Peyer's patch (tissue), 4 donors: ENCODE measurements around the gene LRG1. TPM values are rescaled to one million over a fixed set of nuclear protein-coding genes. Genes with fewer than 3 reads are reported as not detected.
"Not testable (repeated sequence)": the region's sequence is repeated elsewhere in the genome, so short reads cannot be mapped to it uniquely, and the experiment has no call there.

Experiments used
- DNase-seq, 3 donors: peaks; one replicate each; pipeline ENCODE4 v3.0.0-alpha.2; 2017 to 2019
- H3K27ac ChIP-seq, 4 donors: fragments of 200-600 bp; sonication (generic); one replicate each; pipeline ENCODE4 v1.5.1; 2016 to 2019
- H3K27me3 ChIP-seq, 2 donors: fragments of 200-600 bp; sonication (generic); one replicate each; pipeline ENCODE4 v1.5.1; 2019
- H3K36me3 ChIP-seq, 3 donors: fragments of 200-600 bp; sonication (generic); one replicate each; pipeline ENCODE4 v1.5.1; 2016 to 2019
- H3K4me1 ChIP-seq, 4 donors: fragments of 200-600 bp; sonication (generic); one replicate each; pipeline ENCODE4 v1.5.1; 2016 to 2019
- H3K4me3 ChIP-seq, 4 donors: fragments of 200-600 bp; sonication (generic); 1 replicate in 3 of 4; 2 replicates in 1 of 4; pipeline ENCODE4 v1.5.1; 2016 to 2019; ENCODE audit warnings: mild to moderate bottlenecking in 1 of 4
- H3K9me3 ChIP-seq, 4 donors: fragments of 200-600 bp; sonication (generic); one replicate each; pipeline ENCODE4 v1.5.1; 2016 to 2019; ENCODE audit warnings: mild to moderate bottlenecking in 1 of 4
- POLR2A ChIP-seq, 2 donors: fragments of 450-650 bp; IDR thresholded peaks; one replicate each; pipeline ENCODE4 v1.5.1; 2017; ENCODE audit warnings: antibody characterized with exemption in 2 of 2, mild to moderate bottlenecking in 2 of 2, moderate library complexity in 2 of 2
- total RNA-seq, 4 donors: library from RNA; depleted of rRNA; stranded (reverse); fragments of >200 nt; gene quantifications; one replicate each; pipeline ENCODE4 v1.1.0, GENCODE V29; 2016
- TF ChIP-seq, protein P1 (sequence below), 6 experiments: fragments of 450-650 bp in 4 of 6; fragments of 200-600 bp in 2 of 6; sonication (generic) in 1 of 6; IDR thresholded peaks; one replicate each; pipeline ENCODE4 v1.5.1; 2017 to 2019; ENCODE audit warnings: antibody characterized with exemption in 6 of 6, mild to moderate bottlenecking in 3 of 6, moderate library complexity in 1 of 6

LRG1 gene
- total RNA-seq, 4 donors from 2014 or later = 1.7 to 3.5 (median 3.0) TPM

DNA sequence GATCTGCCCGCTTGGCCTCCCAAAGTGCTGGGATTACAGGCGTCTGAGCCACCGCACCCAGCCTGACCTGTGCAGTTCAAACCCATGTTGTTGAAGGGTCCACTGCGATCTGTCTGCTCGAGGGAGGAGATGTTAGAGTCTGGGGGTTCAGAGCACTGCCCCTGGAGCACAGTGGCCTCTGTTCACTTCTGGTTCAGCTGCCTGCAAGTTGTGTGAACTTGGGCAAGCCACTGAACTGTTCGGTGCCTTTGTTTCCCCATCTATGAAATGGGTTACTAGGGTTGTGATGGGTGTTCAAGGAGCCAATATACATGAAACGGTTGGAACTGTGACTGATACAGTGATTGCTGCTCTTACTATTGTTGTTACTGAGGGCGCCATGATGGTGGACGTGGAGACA, 6.5 kb downstream of the LRG1 start:
- no peak for TF ChIP-seq POLR2A (IDR thresholded peaks at IDR 0.05)
- TF ChIP-seq, protein P1, sequence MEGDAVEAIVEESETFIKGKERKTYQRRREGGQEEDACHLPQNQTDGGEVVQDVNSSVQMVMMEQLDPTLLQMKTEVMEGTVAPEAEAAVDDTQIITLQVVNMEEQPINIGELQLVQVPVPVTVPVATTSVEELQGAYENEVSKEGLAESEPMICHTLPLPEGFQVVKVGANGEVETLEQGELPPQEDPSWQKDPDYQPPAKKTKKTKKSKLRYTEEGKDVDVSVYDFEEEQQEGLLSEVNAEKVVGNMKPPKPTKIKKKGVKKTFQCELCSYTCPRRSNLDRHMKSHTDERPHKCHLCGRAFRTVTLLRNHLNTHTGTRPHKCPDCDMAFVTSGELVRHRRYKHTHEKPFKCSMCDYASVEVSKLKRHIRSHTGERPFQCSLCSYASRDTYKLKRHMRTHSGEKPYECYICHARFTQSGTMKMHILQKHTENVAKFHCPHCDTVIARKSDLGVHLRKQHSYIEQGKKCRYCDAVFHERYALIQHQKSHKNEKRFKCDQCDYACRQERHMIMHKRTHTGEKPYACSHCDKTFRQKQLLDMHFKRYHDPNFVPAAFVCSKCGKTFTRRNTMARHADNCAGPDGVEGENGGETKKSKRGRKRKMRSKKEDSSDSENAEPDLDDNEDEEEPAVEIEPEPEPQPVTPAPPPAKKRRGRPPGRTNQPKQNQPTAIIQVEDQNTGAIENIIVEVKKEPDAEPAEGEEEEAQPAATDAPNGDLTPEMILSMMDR (IDR thresholded peaks at IDR 0.05) = no peak
- no peak for DNase-seq
- no peak overlapping the region for H3K27ac ChIP-seq
- H3K4me3 ChIP-seq = no peak overlapping the region
- H3K4me1 ChIP-seq = peaks cover 0 to 9% (median 0%) of the 10 kb centered on the region in 4 donors
- H3K9me3 ChIP-seq = no peaks in the 10 kb centered on the region
- H3K36me3 ChIP-seq = no peaks in the 10 kb centered on the region
- H3K27me3 ChIP-seq = peaks cover 0 to 9% of the 10 kb centered on the region in 2 donors

DNA sequence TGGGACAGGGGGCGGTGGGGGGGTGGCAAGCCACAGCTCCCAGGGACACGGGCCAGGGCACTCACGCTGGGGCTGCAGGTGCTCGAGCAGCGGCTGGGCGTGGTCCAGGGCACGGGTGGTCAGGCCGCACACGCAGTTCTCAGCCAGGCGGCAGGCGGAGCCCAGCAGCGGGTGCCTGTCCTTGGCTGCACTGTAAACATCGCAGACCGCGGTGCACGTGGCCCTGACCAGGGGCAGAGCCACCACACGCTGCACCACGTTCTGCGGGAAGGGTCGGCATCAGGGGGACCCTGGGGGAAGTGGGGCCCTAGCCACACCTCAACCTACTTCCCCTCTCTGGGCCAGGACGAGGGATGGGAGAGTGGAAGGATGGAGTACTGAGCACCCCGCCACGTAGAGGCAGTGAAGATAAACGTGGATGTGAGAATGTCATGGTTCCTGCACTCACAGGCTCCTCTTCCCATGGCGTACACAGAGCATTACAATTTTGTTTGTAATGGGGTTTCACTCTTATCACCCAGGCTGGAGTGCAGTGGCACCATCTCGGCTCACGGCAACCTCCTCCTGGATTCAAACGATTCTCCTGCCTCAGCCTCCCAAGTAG, 8.2 kb downstream of the LRG1 start:
- DNase-seq = no peak
- no peak overlapping the region for H3K27ac ChIP-seq
- TF ChIP-seq, protein P1 (IDR thresholded peaks at IDR 0.05) = no peak
- no peak for TF ChIP-seq POLR2A (IDR thresholded peaks at IDR 0.05)
- H3K4me1 ChIP-seq = peaks cover 0 to 9% (median 0%) of the 10 kb centered on the region in 4 donors
- peaks cover 0 to 9% of the 10 kb centered on the region in 2 donors for H3K27me3 ChIP-seq
- H3K9me3 ChIP-seq = no peaks in the 10 kb centered on the region
- no peaks in the 10 kb centered on the region for H3K36me3 ChIP-seq
- H3K4me3 ChIP-seq = no peak overlapping the region

DNA sequence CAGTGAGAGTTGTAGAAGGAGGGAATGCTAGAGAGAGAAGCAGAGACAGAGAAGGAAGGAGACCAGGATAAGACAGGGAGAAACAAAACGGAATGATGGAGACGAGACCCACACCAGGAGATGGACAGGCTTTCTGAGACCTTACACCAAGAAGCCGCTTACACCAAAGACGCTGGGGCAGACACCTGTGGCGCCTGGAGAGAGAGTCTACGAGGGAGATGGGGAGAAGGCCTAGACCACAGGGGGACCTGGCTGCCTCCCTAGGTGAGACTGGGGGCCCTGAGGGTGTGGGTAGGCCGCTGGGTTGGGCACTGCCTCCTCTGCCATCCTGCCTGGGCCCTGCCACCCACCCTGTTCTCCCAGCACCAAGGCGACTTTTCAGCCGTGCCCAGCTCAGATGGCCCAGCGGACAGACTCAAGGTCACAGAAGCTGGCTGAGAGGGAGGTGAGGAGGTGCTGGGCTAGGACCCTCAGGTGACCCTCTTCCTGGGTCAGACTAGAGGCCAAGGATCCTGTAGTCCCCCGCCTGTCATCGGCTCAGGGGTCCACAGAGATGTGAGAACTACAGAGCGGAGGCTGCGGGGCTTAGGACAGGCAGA, 9.8 kb downstream of the LRG1 start:
- Histone ChIP-seq H3K27me3 (peaks cover 0 to 3% of the 10 kb centered on the region in 2 donors), H3K9me3 (no peaks in the 10 kb centered on the region), H3K4me3 (no peak overlapping the region), H3K4me1 (peaks cover 0 to 3% (median 0%) of the 10 kb centered on the region in 4 donors), H3K36me3 (no peaks in the 10 kb centered on the region), H3K27ac (no peak overlapping the region)
- no peak for DNase-seq
- TF ChIP-seq POLR2A (IDR thresholded peaks at IDR 0.05) = no peak
- TF ChIP-seq, protein P1 (IDR thresholded peaks at IDR 0.05) = no peak

DNA sequence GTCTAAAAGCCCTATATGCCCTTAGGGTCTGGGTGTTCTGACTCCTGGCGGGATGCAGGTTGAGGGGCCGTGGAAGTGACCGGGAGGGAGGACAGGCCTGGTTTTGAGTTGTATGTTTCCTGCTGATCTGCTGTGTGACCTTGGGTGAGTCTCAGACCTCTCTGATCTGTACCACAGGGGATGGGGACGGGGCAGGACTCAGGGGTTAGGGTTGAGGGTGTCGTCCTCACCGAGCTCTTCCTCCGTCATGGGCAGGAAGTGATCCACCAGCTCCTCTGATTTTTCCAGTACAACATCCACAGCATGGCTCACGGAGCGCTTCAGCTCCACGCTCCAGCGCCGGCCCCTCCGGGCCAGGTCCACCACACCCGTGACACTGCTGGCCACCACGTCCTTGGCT, 11.0 kb downstream of the LRG1 start:
- H3K36me3 ChIP-seq = no peaks in the 10 kb centered on the region
- H3K4me1 ChIP-seq = no peaks in the 10 kb centered on the region
- DNase-seq = no peak
- no peaks in the 10 kb centered on the region for H3K9me3 ChIP-seq
- H3K27ac ChIP-seq = no peak overlapping the region
- no peaks in the 10 kb centered on the region for H3K27me3 ChIP-seq
- no peak overlapping the region for H3K4me3 ChIP-seq
- TF ChIP-seq, protein P1 (IDR thresholded peaks at IDR 0.05) = no peak
- TF ChIP-seq POLR2A (IDR thresholded peaks at IDR 0.05) = no peak

DNA sequence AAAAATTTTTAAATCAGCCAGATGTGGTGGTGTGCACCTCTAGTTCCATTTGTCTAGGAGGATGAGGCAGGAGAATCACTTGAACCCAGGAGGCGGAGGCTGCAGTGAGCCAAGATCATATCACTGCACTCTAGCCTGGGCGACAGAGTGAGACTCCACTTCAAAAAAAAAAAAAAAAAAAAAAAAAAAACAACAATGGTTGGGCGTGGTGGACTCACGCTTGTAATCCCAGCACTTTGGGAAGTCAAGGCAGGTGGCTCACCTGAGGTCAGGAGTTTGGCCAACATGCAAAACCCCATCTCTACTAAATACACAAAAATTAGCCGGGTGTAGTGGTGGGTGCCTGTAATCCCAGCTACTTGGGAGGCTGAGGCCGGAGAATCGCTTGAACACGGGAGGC, 12.5 kb downstream of the LRG1 start:
- not testable (repeated sequence) for H3K36me3 ChIP-seq, H3K27ac ChIP-seq, H3K4me3 ChIP-seq, H3K27me3 ChIP-seq, DNase-seq, H3K9me3 ChIP-seq, H3K4me1 ChIP-seq

DNA sequence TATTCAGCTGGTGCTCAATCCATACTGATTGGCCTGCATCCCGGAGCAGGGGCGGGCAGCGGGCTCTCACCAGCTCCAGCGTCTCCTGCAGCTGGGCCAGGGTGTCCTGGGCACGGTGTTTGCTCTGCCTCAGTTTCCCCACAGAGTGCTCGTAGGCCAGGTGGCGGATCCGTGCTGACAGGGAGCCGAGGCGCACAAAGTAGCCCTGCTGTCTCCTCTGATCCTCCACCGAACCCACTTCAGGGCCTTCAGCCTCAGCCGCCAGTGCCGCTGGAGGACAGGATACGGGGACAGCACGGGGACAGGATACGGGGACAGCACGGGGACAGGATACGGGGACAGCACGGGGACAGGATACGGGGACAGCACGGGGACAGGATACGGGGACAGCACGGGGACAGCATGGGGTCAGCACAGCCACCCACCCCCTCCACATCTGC, 14.3 kb downstream of the LRG1 start:
- no peak for DNase-seq
- Histone ChIP-seq H3K27me3 (no peaks in the 10 kb centered on the region), H3K36me3 (no peaks in the 10 kb centered on the region), H3K27ac (no peak overlapping the region), H3K4me1 (no peaks in the 10 kb centered on the region), H3K9me3 (no peaks in the 10 kb centered on the region), H3K4me3 (no peak overlapping the region)
- TF ChIP-seq POLR2A (IDR thresholded peaks at IDR 0.05) = no peak
- TF ChIP-seq, protein P1 (IDR thresholded peaks at IDR 0.05) = no peak
